KMS-11 (cell line): Measurements from ENCODE around the gene FAXC.

Experiments
- H2AFZ ChIP-seq: fragments of 200-600 bp; sonication (generic); 2 replicates; pipeline ENCODE4 v1.6.1; 2016; ENCODE audit warnings: antibody characterized with exemption, mixed run types, low read depth
- H3K27ac ChIP-seq: fragments of 200-600 bp; sonication (generic); 2 replicates; pipeline ENCODE4 v1.6.1; 2016; ENCODE audit warnings: mild to moderate bottlenecking, mixed run types
- H3K27me3 ChIP-seq: fragments of 200-600 bp; sonication (generic); 2 replicates; pipeline ENCODE4 v1.6.1; 2017; ENCODE audit warnings: mild to moderate bottlenecking, low read depth, mixed run types, moderate library complexity; ENCODE audit not compliant: insufficient read depth
- H3K36me3 ChIP-seq: fragments of 200-600 bp; sonication (generic); 2 replicates; pipeline ENCODE4 v1.6.1; 2017; ENCODE audit warnings: mild to moderate bottlenecking, mixed run types; ENCODE audit not compliant: insufficient read depth
- H3K4me1 ChIP-seq: fragments of 200-600 bp; sonication (generic); 2 replicates; pipeline ENCODE4 v1.6.1; 2016; ENCODE audit warnings: mild to moderate bottlenecking, low read depth, mixed run types; ENCODE audit not compliant: poor library complexity, severe bottlenecking
- H3K4me2 ChIP-seq: fragments of 200-600 bp; sonication (generic); 2 replicates; pipeline ENCODE4 v1.7.0; 2016; ENCODE audit warnings: mild to moderate bottlenecking, mixed run types
- H3K4me3 ChIP-seq: fragments of 200-600 bp; sonication (generic); IDR thresholded peaks from 2 replicates; pipeline ENCODE4 v1.6.1; 2017; ENCODE audit warnings: low read depth, low read length, mixed read lengths; ENCODE audit not compliant: insufficient read depth
- H3K79me2 ChIP-seq: fragments of 200-600 bp; sonication (generic); 2 replicates; pipeline ENCODE4 v1.6.1; 2016; ENCODE audit warnings: low read depth, mixed run types; ENCODE audit not compliant: insufficient read depth
- H3K9ac ChIP-seq: fragments of 200-600 bp; sonication (generic); 2 replicates; pipeline ENCODE4 v1.6.1; 2016; ENCODE audit warnings: mild to moderate bottlenecking, mixed run types
- H4K20me1 ChIP-seq: fragments of 200-600 bp; sonication (generic); 2 replicates; pipeline ENCODE4 v1.6.1; 2016; ENCODE audit warnings: mild to moderate bottlenecking, mixed run types; ENCODE audit not compliant: insufficient read depth
- TF ChIP-seq, protein P1 (sequence below): fragments of 200-600 bp; sonication (generic); conservative IDR thresholded peaks from 2 replicates; pipeline ENCODE4 v1.6.1; 2017; ENCODE audit warnings: low read depth, mild to moderate bottlenecking, antibody characterized with exemption, low read length, moderate library complexity, mixed read lengths

The FAXC gene

DNA sequence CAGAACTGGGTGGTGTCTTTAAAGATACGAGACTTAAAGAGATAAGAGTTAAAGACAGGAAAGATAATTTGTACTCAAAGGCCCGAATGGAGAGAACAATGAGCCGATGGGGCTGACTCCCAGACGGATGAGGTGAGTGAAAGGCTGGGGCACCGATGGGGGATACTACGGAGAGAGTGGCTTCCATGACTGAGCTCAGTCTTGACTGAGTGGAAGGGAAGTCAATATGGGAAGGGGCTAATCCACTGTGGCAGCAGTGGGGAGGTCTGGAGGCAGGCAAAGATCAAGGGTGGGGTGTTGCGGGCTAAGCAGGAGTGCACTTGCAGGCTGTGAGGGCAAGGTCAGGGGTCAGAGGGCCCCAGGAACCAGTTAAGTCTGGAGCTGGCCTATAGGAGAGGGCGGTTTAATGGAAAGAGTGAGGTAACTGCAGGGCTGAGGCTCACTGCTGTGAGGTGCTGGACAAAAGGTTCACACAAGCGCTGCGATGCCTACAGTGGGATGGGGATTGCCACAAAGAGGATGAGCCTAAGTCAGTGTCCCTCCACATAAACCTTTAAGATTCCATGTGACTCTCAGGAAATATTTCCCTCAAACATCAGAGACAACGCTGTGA lies 42.1 kb downstream of the FAXC start:
- H3K27me3 ChIP-seq, result no peaks in the 10 kb centered on the region
- TF ChIP-seq, protein P1, sequence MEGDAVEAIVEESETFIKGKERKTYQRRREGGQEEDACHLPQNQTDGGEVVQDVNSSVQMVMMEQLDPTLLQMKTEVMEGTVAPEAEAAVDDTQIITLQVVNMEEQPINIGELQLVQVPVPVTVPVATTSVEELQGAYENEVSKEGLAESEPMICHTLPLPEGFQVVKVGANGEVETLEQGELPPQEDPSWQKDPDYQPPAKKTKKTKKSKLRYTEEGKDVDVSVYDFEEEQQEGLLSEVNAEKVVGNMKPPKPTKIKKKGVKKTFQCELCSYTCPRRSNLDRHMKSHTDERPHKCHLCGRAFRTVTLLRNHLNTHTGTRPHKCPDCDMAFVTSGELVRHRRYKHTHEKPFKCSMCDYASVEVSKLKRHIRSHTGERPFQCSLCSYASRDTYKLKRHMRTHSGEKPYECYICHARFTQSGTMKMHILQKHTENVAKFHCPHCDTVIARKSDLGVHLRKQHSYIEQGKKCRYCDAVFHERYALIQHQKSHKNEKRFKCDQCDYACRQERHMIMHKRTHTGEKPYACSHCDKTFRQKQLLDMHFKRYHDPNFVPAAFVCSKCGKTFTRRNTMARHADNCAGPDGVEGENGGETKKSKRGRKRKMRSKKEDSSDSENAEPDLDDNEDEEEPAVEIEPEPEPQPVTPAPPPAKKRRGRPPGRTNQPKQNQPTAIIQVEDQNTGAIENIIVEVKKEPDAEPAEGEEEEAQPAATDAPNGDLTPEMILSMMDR, result no peak
- H3K36me3 ChIP-seq, result no peaks in the 10 kb centered on the region
- no peak overlapping the region for H3K4me2 ChIP-seq
- H2AFZ ChIP-seq, result no peak overlapping the region
- no peaks in the 10 kb centered on the region for H3K4me1 ChIP-seq
- no peak overlapping the region for H3K4me3 ChIP-seq
- no peak overlapping the region for H3K27ac ChIP-seq
- H4K20me1 ChIP-seq, result no peaks in the 10 kb centered on the region
- no peak overlapping the region for H3K9ac ChIP-seq
- H3K79me2 ChIP-seq, result no peaks in the 10 kb centered on the region

DNA sequence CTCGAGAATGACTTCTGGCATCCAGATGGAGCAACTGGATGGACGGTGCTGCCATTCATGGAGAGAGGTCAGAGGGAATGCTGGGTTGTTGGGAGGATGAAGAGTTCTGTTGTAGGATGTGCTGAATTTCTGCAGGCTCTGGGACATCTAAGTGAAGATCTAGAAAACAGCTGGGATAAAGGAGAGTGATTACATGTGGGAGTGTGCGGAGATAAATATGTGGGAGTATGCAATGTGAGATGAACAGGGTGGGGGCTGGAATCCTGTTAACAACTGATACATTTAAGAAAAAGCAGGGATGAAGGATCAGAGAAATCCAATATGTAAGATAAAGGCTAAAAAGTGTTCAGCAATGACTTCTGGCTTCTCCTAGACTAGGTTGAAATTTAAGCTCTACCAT lies 43.1 kb downstream of the FAXC start:
- no peak overlapping the region for H3K9ac ChIP-seq
- no peaks in the 10 kb centered on the region for H4K20me1 ChIP-seq
- H3K4me2 ChIP-seq, result no peak overlapping the region
- H2AFZ ChIP-seq, result no peak overlapping the region
- no peaks in the 10 kb centered on the region for H3K36me3 ChIP-seq
- H3K27ac ChIP-seq, result no peak overlapping the region
- TF ChIP-seq, protein P1, result no peak
- H3K4me3 ChIP-seq, result no peak overlapping the region
- no peaks in the 10 kb centered on the region for H3K79me2 ChIP-seq
- H3K27me3 ChIP-seq, result no peaks in the 10 kb centered on the region
- H3K4me1 ChIP-seq, result no peaks in the 10 kb centered on the region

DNA sequence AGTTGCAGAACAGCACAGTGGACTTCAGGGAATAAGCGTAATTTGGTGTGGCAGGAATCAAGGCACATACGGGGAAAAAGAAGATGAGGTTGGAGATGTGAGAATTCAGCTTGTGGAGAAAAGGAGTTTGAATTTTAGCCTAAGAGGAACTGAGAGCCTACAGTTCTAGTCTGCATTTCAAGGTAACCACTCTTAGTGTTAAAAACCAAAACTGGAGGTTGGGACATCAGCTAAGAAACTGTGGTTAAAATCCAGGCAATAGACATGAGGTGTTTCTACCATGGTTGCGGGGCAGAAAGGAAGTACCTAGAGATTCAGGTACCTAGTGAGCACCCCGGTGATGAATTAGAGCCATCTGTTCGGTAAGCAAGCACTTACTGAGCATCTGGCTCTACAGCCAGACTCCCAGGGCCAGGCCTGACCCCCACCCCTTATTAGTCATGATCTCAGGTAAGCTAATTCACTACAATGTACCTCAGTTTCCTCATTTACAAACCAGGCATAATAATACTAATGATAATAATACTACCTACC lies 44.4 kb downstream of the FAXC start:
- Histone ChIP-seq H2AFZ (no peak overlapping the region), H3K4me2 (no peak overlapping the region), H3K9ac (no peak overlapping the region), H3K79me2 (no peaks in the 10 kb centered on the region), H3K4me1 (no peaks in the 10 kb centered on the region), H3K36me3 (no peaks in the 10 kb centered on the region), H4K20me1 (no peaks in the 10 kb centered on the region), H3K4me3 (no peak overlapping the region), H3K27ac (no peak overlapping the region), H3K27me3 (no peaks in the 10 kb centered on the region)
- TF ChIP-seq, protein P1, result no peak

DNA sequence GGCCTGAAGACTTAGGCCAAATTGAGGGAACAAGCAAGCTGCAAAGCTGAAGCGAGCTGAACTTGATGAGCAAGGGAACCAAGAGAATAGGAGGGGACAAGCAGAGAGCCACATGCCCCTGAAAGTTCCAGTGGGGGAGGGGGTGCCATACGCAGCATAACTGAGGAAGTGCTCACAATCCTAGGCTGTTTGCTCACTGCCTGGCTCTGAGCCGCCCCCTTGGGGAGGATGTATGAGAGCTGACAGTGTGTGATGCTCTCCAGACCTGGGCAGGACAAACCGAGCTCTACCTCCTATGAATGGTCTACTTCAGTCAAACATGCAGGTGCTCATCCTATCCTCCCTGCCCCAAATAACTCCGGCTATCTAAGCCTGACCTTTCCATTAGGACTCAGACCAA lies 52.1 kb downstream of the FAXC start:
- H3K9ac ChIP-seq, result no peak overlapping the region
- no peaks in the 10 kb centered on the region for H3K36me3 ChIP-seq
- H2AFZ ChIP-seq, result no peak overlapping the region
- H3K4me2 ChIP-seq, result no peak overlapping the region
- H3K4me3 ChIP-seq, result no peak overlapping the region
- no peaks in the 10 kb centered on the region for H3K4me1 ChIP-seq
- TF ChIP-seq, protein P1, result no peak
- no peak overlapping the region for H3K27ac ChIP-seq
- no peaks in the 10 kb centered on the region for H4K20me1 ChIP-seq
- no peaks in the 10 kb centered on the region for H3K79me2 ChIP-seq
- H3K27me3 ChIP-seq, result no peaks in the 10 kb centered on the region
